H1 (cell line): Measurements from ENCODE around the gene ALPG. TPM values are rescaled to one million over a fixed set of nuclear protein-coding genes. Genes with fewer than 3 reads are reported as not detected.
A peak's percentile ranks its signal among the peaks of the same experiment; 100 is the strongest.

Experiments
- CTCF ChIA-PET: fragments of 300-600 bp; sonication (Branson Sonifier 250); formaldehyde crosslinking; loops from one replicate; lab custom pipeline; 2021; ENCODE audit not compliant: partially characterized antibody; lab: Charles Lee
- POLR2A ChIA-PET: fragments of 300-600 bp; sonication (Branson Sonifier 250); formaldehyde crosslinking; loops from one replicate; lab custom pipeline; 2021; ENCODE audit warnings: inconsistent platforms; ENCODE audit not compliant: partially characterized antibody; lab: Charles Lee
- DNase-seq, 2 experiments: peaks; one replicate each; pipeline versions ENCODE4 v3.0.0 to v3.0.0-alpha.2; 2010 to 2022; ENCODE audit warnings: low spot score in 2 of 2, low read depth in 1 of 2, mixed read lengths in 1 of 2
- FAIRE-seq: peaks from 2 replicates; lab custom pipeline; 2011; peaks lifted over from hg19 to GRCh38; lab: Jason Lieb, UNC
- H2AFZ ChIP-seq: 2 replicates; pipeline ENCODE4 v1.8.1; 2012; ENCODE audit warnings: low read length, inconsistent platforms
- H2AK5ac ChIP-seq: 2 replicates; pipeline ENCODE4 v1.6.1; 2013; ENCODE audit warnings: low read depth, low read length
- H2BK120ac ChIP-seq: replicated peaks from 2 replicates; pipeline ENCODE3; 2013; ENCODE audit warnings: low read depth, low read length, inconsistent platforms
- H2BK12ac ChIP-seq: 2 replicates; pipeline ENCODE4 v1.6.1; 2013; ENCODE audit warnings: low read depth, low read length
- H2BK15ac ChIP-seq: 2 replicates; pipeline ENCODE4 v1.6.1; 2013; ENCODE audit warnings: low read length
- H2BK20ac ChIP-seq: 2 replicates; pipeline ENCODE4 v1.6.1; 2013; ENCODE audit warnings: low read length
- H2BK5ac ChIP-seq: 2 replicates; pipeline ENCODE4 v1.6.1; 2013; ENCODE audit warnings: low read depth, low read length
- H3K14ac ChIP-seq: 2 replicates; pipeline ENCODE4 v1.6.1; 2013; ENCODE audit warnings: inconsistent platforms; ENCODE audit not compliant: insufficient read length
- H3K18ac ChIP-seq: 2 replicates; pipeline ENCODE4 v1.6.1; 2013; ENCODE audit warnings: low read length; ENCODE audit errors: extremely low read depth
- H3K23ac ChIP-seq: 2 replicates; pipeline ENCODE4 v1.6.1; 2013; ENCODE audit warnings: inconsistent platforms; ENCODE audit not compliant: insufficient read length
- H3K23me2 ChIP-seq: 2 replicates; pipeline ENCODE4 v1.6.1; 2013; ENCODE audit warnings: low read depth, low read length
- H3K27ac ChIP-seq: 2 replicates; pipeline ENCODE4 v1.6.1; 2011; ENCODE audit warnings: low read depth, low read length, inconsistent platforms
- H3K27me3 ChIP-seq, 4 experiments: replicated peaks in 1 of 4; 1 replicate in 1 of 4; 2 replicates in 3 of 4; pipeline versions ENCODE4 v1.6.1 to v1.8.1; 2011 to 2013; ENCODE audit warnings: low read length in 3 of 4, mild to moderate bottlenecking in 3 of 4, inconsistent platforms in 2 of 4, mixed read lengths in 2 of 4, moderate library complexity in 1 of 4; ENCODE audit not compliant: control insufficient read depth in 3 of 4, insufficient read depth in 3 of 4; ENCODE audit errors: extremely low read depth in 1 of 4
- H3K36me3 ChIP-seq, 4 experiments: 2 replicates each; pipeline versions ENCODE4 v1.6.1 to v1.8.1; 2011 to 2013; ENCODE audit warnings: mild to moderate bottlenecking in 4 of 4, low read length in 3 of 4, moderate library complexity in 2 of 4, control low read depth in 1 of 4, inconsistent platforms in 1 of 4; ENCODE audit not compliant: insufficient read depth in 4 of 4, control insufficient read depth in 2 of 4
- H3K4ac ChIP-seq: replicated peaks from 2 replicates; pipeline ENCODE3; 2013; ENCODE audit warnings: low read length, low read depth, mixed read lengths, inconsistent platforms; ENCODE audit not compliant: insufficient read length
- H3K4me1 ChIP-seq, 4 experiments: replicated peaks in 1 of 4; 1 replicate in 1 of 4; 2 replicates in 3 of 4; pipeline versions ENCODE4 v1.6.1 to v1.8.1; 2011 to 2013; ENCODE audit warnings: low read length in 3 of 4, inconsistent platforms in 2 of 4, mixed read lengths in 1 of 4; ENCODE audit not compliant: insufficient read depth in 4 of 4, control insufficient read depth in 3 of 4
- H3K4me2 ChIP-seq, 2 experiments: 2 replicates each; pipeline versions ENCODE4 v1.6.1 to v1.8.1; 2011 to 2013; ENCODE audit warnings: low read depth in 2 of 2, low read length in 2 of 2, control low read depth in 1 of 2, inconsistent platforms in 1 of 2, mild to moderate bottlenecking in 1 of 2; ENCODE audit not compliant: insufficient read depth in 1 of 2
- H3K4me3 ChIP-seq, 4 experiments: fragments of 200-600, 300-600 bp in 1 of 4; sonication (generic), shearing (Covaris generic), sonication (Bioruptor Twin) in 1 of 4; 2 replicates each; pipeline versions ENCODE4 v1.5.1 to v1.8.1; 2011 to 2016; ENCODE audit warnings: low read length in 4 of 4, low read depth in 3 of 4, control low read depth in 2 of 4, inconsistent platforms in 2 of 4, mild to moderate bottlenecking in 2 of 4, mixed read lengths in 1 of 4, moderate library complexity in 1 of 4; ENCODE audit not compliant: insufficient read depth in 2 of 4; ENCODE audit errors: extremely low read depth in 1 of 4
- H3K56ac ChIP-seq: replicated peaks from 2 replicates; pipeline ENCODE3; 2013; ENCODE audit warnings: low read depth, mild to moderate bottlenecking, mixed read lengths, low read length, inconsistent platforms; ENCODE audit not compliant: insufficient read length
- H3K79me1 ChIP-seq: 2 replicates; pipeline ENCODE4 v1.6.1; 2013; ENCODE audit warnings: low read depth, low read length, control low read depth
- H3K79me2 ChIP-seq, 2 experiments: 2 replicates each; pipeline versions ENCODE4 v1.6.1 to v1.8.1; 2012 to 2013; ENCODE audit warnings: low read length in 2 of 2, mild to moderate bottlenecking in 2 of 2, inconsistent platforms in 1 of 2; ENCODE audit not compliant: insufficient read depth in 2 of 2, control insufficient read depth in 1 of 2
- H3K9ac ChIP-seq, 4 experiments: replicated peaks in 1 of 4; 1 replicate in 1 of 4; 2 replicates in 3 of 4; pipeline versions ENCODE4 v1.6.1 to v1.8.1; 2011 to 2013; ENCODE audit warnings: low read depth in 3 of 4, low read length in 3 of 4, control low read depth in 2 of 4, mild to moderate bottlenecking in 2 of 4, moderate library complexity in 2 of 4, inconsistent platforms in 1 of 4; ENCODE audit errors: extremely low read depth in 1 of 4
- H3K9me3 ChIP-seq, 2 experiments: 2 replicates each; pipeline versions ENCODE4 v1.6.1 to v1.8.1; 2012 to 2013; ENCODE audit warnings: mild to moderate bottlenecking in 2 of 2, moderate library complexity in 2 of 2, control low read depth in 1 of 2, inconsistent platforms in 1 of 2, low read depth in 1 of 2, low read length in 1 of 2, mixed read lengths in 1 of 2; ENCODE audit not compliant: insufficient read depth in 2 of 2
- H4K20me1 ChIP-seq, 2 experiments: replicated peaks in 1 of 2; 2 replicates each; pipeline versions ENCODE3 to v1.8.1; 2011 to 2013; ENCODE audit warnings: inconsistent platforms in 2 of 2, low read length in 2 of 2, mild to moderate bottlenecking in 1 of 2; ENCODE audit not compliant: insufficient read depth in 2 of 2, control insufficient read depth in 1 of 2
- H4K5ac ChIP-seq: 2 replicates; pipeline ENCODE4 v1.6.1; 2013; ENCODE audit warnings: low read length, low read depth, mixed read lengths, inconsistent platforms; ENCODE audit not compliant: insufficient read length
- H4K8ac ChIP-seq: 2 replicates; pipeline ENCODE4 v1.8.0; 2013; ENCODE audit warnings: mild to moderate bottlenecking, moderate library complexity, low read length, inconsistent platforms; ENCODE audit not compliant: insufficient read depth; ENCODE audit errors: extremely low read depth
- H4K91ac ChIP-seq: replicated peaks from 2 replicates; pipeline ENCODE3; 2013; ENCODE audit warnings: low read length, mixed read lengths, inconsistent platforms; ENCODE audit not compliant: insufficient read length
- BRCA1 ChIP-seq: IDR thresholded peaks from 2 replicates; pipeline ENCODE4 v1.6.1; 2012; ENCODE audit warnings: low read depth, low read length, improper control_type of control experiment
- CREB1 ChIP-seq: IDR thresholded peaks from 2 replicates; pipeline ENCODE4 v1.6.1; 2012; ENCODE audit warnings: inconsistent platforms
- EGR1 ChIP-seq: IDR thresholded peaks from 2 replicates; pipeline ENCODE4 v1.6.1; 2011; ENCODE audit warnings: low read depth, low read length, borderline replicate concordance
- EP300 ChIP-seq, 2 experiments: IDR thresholded peaks; 1 replicate in 1 of 2; 2 replicates in 1 of 2; pipeline ENCODE4 v1.6.1; 2011 to 2012; ENCODE audit warnings: low read depth in 2 of 2, low read length in 2 of 2, mild to moderate bottlenecking in 2 of 2, borderline replicate concordance in 1 of 2, inconsistent platforms in 1 of 2, moderate library complexity in 1 of 2
- EZH2 ChIP-seq: fragments of 200-600 bp; sonication (generic); IDR thresholded peaks from 2 replicates; pipeline ENCODE4 v1.7.1; 2012; ENCODE audit warnings: low read depth, mild to moderate bottlenecking, moderate library complexity, low read length, inconsistent platforms; ENCODE audit not compliant: severe bottlenecking
- PHF8 ChIP-seq: fragments of 200-600 bp; sonication (generic); conservative IDR thresholded peaks from 2 replicates; pipeline ENCODE4 v1.7.1; 2012; ENCODE audit warnings: low read depth, mild to moderate bottlenecking, inconsistent platforms, low read length, moderate library complexity
- RFX5 ChIP-seq: IDR thresholded peaks from 2 replicates; pipeline ENCODE4 v1.6.1; 2011; ENCODE audit warnings: low read depth, low read length, improper control_type of control experiment, borderline replicate concordance
- RNF2 ChIP-seq: fragments of 200-900, 300-1000 bp; sonication (generic); IDR thresholded peaks from 2 replicates; pipeline ENCODE4 v1.7.1; 2016; ENCODE audit warnings: borderline replicate concordance, low read depth, mild to moderate bottlenecking, antibody characterized with exemption, low read length; ENCODE audit not compliant: poor library complexity, severe bottlenecking; ENCODE audit errors: missing control alignments
- RXRA ChIP-seq: IDR thresholded peaks from 2 replicates; pipeline ENCODE4 v1.6.1; 2011; ENCODE audit warnings: low read depth, mild to moderate bottlenecking, low read length, moderate library complexity; ENCODE audit not compliant: insufficient read depth
- TAF1 ChIP-seq: IDR thresholded peaks from 2 replicates; pipeline ENCODE4 v1.6.1; 2011; ENCODE audit warnings: mild to moderate bottlenecking, low read depth, low read length
- WGBS, 2 experiments: shearing (Covaris generic) in 1 of 2; methylation state at CpG; one replicate each; pipeline versions ENCODE4 v1.1.6 to v1.1.7; 2013 to 2015; ENCODE audit warnings: low lambda C conversion rate in 2 of 2, mixed read lengths in 2 of 2, inconsistent platforms in 1 of 2, low coverage in 1 of 2, missing lambda C conversion rate in 1 of 2; ENCODE audit not compliant: insufficient replicate concordance in 2 of 2, insufficient coverage in 1 of 2, insufficient read length in 1 of 2; ENCODE audit errors: extremely low coverage in 1 of 2, missing lambda C conversion rate in 1 of 2; 5-methylcytosine and 5-hydroxymethylcytosine counted together
- polyA plus RNA-seq, 7 experiments: library from polyadenylated mRNA; depleted of rRNA in 3 of 7; stranded (reverse) in 5 of 7; unstranded in 2 of 7; fragments of >200 nt in 5 of 7; fragments of 200-250 nt in 2 of 7; gene quantifications; 1 replicate in 5 of 7; 2 replicates in 1 of 7; 4 replicates in 1 of 7; pipeline versions ENCODE4 v1.2.1 to v1.2.3, GENCODE V29; 2011 to 2013; ENCODE audit warnings: missing spikeins in 2 of 7, mixed read lengths in 2 of 7
- total RNA-seq: library from RNA; stranded (reverse); fragmentation: NEBNext Ultra II Directional; extraction: Animal tissue kit (Norgen Biotek cat#: 25700); gene quantifications from 2 replicates; pipeline ENCODE4 v1.2.1, GENCODE V29; 2021

ALPG gene
- total and polyA plus RNA-seq, 2 of the 8 experiments (the other 6 are each of a cell fraction or from before 2014, with no cell fraction given), result 0.56 to 2.1 TPM

GRCh38 chr2:232418466-232419244 is 12.0 kb downstream of the ALPG start:
- Histone ChIP-seq H2AFZ (no peak overlapping the region), H3K18ac (peak overlapping the region; percentile 90), H3K23ac (no peak overlapping the region), H2BK12ac (peak overlapping the region; percentile 75; the same call in 1 of the 2 replicates), H3K9me3 (no peaks in the 10 kb centered on the region), H4K5ac (peak overlapping the region; percentile 18), H3K23me2 (peaks cover 23% of the 10 kb centered on the region; the same call in 1 of the 2 replicates), H3K56ac (no peak overlapping the region), H3K14ac (no peak overlapping the region), H3K79me2 (peaks cover 0 to 44% of the 10 kb centered on the region in 2 experiments; a peak in 2 of 4 replicates), H3K79me1 (peaks cover 4% of the 10 kb centered on the region), H3K4me3 (peak overlapping the region; percentile 69 to 95 (median 76)), H4K20me1 (peaks cover 5 to 13% of the 10 kb centered on the region in 2 experiments), H2BK120ac (no peak overlapping the region), H3K9ac (peak overlapping the region; percentile 60 to 67 (median 62); a peak in 6 of 7 replicates), H2BK5ac (peak overlapping the region; percentile 52; the same call in 1 of the 2 replicates), H4K91ac (peak overlapping the region; percentile 34), H3K4me1 (peaks cover 4 to 34% (median 22%) of the 10 kb centered on the region in 4 experiments), H3K27ac (no peak overlapping the region), H4K8ac (peak overlapping the region; percentile 43; the same call in 1 of the 2 replicates), H2AK5ac (no peak overlapping the region), H3K27me3 (peaks cover 12 to 40% (median 36%) of the 10 kb centered on the region in 4 experiments), H3K36me3 (peaks cover 8 to 55% (median 32%) of the 10 kb centered on the region in 4 experiments), H3K4me2 (peak overlapping the region; percentile 77 to 88), H3K4ac (peak overlapping the region; percentile 41), H2BK20ac (no peak overlapping the region), H2BK15ac (peak overlapping the region; percentile 88; the same call in 1 of the 2 replicates)
- FAIRE-seq (no peak), DNase-seq (peak in 1 of 2 experiments; percentile 63)
- CTCF ChIA-PET, result interaction anchor here (0.7 to 9.8 kb wide), 14 partner anchors 8 to 392 kb away, joined by 3 to 80 read pairs (median 6); partner anchors contain the start of gene PRSS56
- POLR2A ChIA-PET, result interaction anchor here (0.7 to 7.0 kb wide), 12 partner anchors 8 to 95 kb away, joined by 3 to 57 read pairs (median 4); partner anchors contain the start of gene ALPG
- WGBS, 2 experiments, result 7% methylated on average over 37 of the region's 49 CpGs; no CpG with 5 or more reads in 1 of the 2 experiments
- no peak for TF ChIP-seq RFX5
- TF ChIP-seq BRCA1, result no peak
- no peak for TF ChIP-seq TAF1
- no peak for TF ChIP-seq EP300 (IDR thresholded peaks at IDR 0.05; ENCODE audit: borderline replicate concordance in 1 of 2, low read depth in 2 of 2, low read length in 2 of 2)
- TF ChIP-seq CREB1, result no peak
- peak; percentile 30 for TF ChIP-seq RNF2
- TF ChIP-seq EZH2, result peak; percentile 45
- peak; percentile 45; the same call in 1 of the 2 replicates for TF ChIP-seq EGR1
- TF ChIP-seq RXRA, result no peak
- TF ChIP-seq PHF8, result 0 out of 2 replicates have a peak, but pooled peaks have one; percentile 20
